ENCODE results near the gene LRRC27.

The LRRC27 gene

GRCh38 chr10:132302421-132303310, 29.3 kb upstream of the LRRC27 start:
- peak; percentile 64 for DNase-seq (ENCODE audit: low spot score)
- no peak for TF ChIP-seq CTCF (IDR thresholded peaks at IDR 0.05)
- H3K27ac ChIP-seq = no peak overlapping the region
- no peak overlapping the region for H3K4me3 ChIP-seq

GRCh38 chr10:132303361-132304115, 28.5 kb upstream of the LRRC27 start:
- DNase-seq (ENCODE audit: low spot score) = peak; percentile 41
- Histone ChIP-seq H3K4me3 (no peak overlapping the region), H3K27ac (no peak overlapping the region)
- TF ChIP-seq CTCF (IDR thresholded peaks at IDR 0.05) = no peak

GRCh38 chr10:132304756-132305509, 27.1 kb upstream of the LRRC27 start:
- no peak overlapping the region for H3K27ac ChIP-seq
- no peak for TF ChIP-seq CTCF (IDR thresholded peaks at IDR 0.05)
- peak; percentile 71 for DNase-seq (ENCODE audit: low spot score)
- H3K4me3 ChIP-seq = no peak overlapping the region

- Histone ChIP-seq H3K4me3 (no peak overlapping the region), H3K27ac (no peak overlapping the region)
- TF ChIP-seq CTCF (IDR thresholded peaks at IDR 0.05) = no peak
- DNase-seq (ENCODE audit: low spot score) = peak; percentile 72
Measured at GRCh38 chr10:132305654-132306342, 26.2 kb upstream of the LRRC27 start.

GRCh38 chr10:132306343-132306685, 25.7 kb upstream of the LRRC27 start:
- Histone ChIP-seq H3K27ac (no peak overlapping the region), H3K4me3 (no peak overlapping the region)
- TF ChIP-seq CTCF (IDR thresholded peaks at IDR 0.05) = no peak
- peak; percentile 61 for DNase-seq (ENCODE audit: low spot score)

- peak overlapping the region in 1 of 2 donors; percentile 88 for H3K27ac ChIP-seq
- H3K4me3 ChIP-seq = peak overlapping the region; percentile 89
- TF ChIP-seq CTCF (IDR thresholded peaks at IDR 0.05) = no peak
- DNase-seq (ENCODE audit: low spot score) = peak; percentile 74
Measured at GRCh38 chr10:132306864-132307751, 24.9 kb upstream of the LRRC27 start.

Measured in coronary artery (tissue), 2 donors.